Muscle layer of colon (tissue), 2 donors: Measurements from ENCODE around the gene FOLR1.
"Not testable (repeated sequence)": the region's sequence is repeated elsewhere in the genome, so short reads cannot be mapped to it uniquely, and the experiment has no call there.

ENCODE experiments used
- H3K27ac ChIP-seq: one replicate; pipeline ENCODE4 v1.7.0; 2013; ENCODE audit warnings: low read depth, mild to moderate bottlenecking, low read length, moderate library complexity
- H3K27me3 ChIP-seq, 2 donors: one replicate each; pipeline ENCODE4 v1.7.0; 2013; ENCODE audit warnings: low read length in 2 of 2, mild to moderate bottlenecking in 2 of 2; ENCODE audit not compliant: insufficient read depth in 2 of 2, control insufficient read depth in 1 of 2
- H3K36me3 ChIP-seq: one replicate; pipeline ENCODE4 v1.7.0; 2013; ENCODE audit warnings: mild to moderate bottlenecking, low read length; ENCODE audit not compliant: insufficient read depth
- H3K4me1 ChIP-seq: one replicate; pipeline ENCODE4 v1.7.0; 2013; ENCODE audit warnings: mild to moderate bottlenecking, low read length; ENCODE audit not compliant: insufficient read depth
- H3K4me3 ChIP-seq, 2 donors: one replicate each; pipeline ENCODE4 v1.7.0; 2013; ENCODE audit warnings: low read length in 2 of 2, low read depth in 1 of 2, mild to moderate bottlenecking in 1 of 2, moderate library complexity in 1 of 2
- H3K9ac ChIP-seq: one replicate; pipeline ENCODE4 v1.7.0; 2013; ENCODE audit warnings: low read length
- H3K9me3 ChIP-seq: one replicate; pipeline ENCODE4 v1.7.0; 2013; ENCODE audit warnings: mild to moderate bottlenecking, low read length
- donor health status: abdominal sarcoma.
- donor health status: Adenocarcinoma of cecum.

FOLR1 gene

DNA sequence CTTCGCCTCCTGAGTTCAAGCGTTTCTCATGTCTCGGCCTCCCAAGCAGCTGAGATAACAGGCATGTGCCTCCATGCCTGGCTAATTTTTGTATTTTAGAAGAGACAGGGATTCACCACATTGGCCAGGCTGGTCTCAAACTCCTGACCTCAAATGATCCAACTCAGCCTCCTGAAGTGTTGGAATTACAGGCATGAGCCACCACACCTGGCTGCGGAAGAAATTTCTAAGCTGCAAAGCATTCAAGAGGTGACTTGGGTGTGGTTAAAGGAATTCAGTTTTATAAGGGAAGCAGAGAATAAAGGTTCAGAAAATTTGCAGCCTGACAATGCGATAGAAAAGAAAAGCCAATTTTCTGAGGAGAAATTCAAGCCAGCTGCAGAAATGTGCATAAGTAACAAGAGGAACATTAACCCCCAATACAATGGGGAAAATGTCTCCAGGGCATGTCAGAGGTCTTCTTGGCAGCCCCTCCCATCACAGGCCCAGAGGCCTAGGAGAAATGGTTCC is 22.8 kb upstream of the FOLR1 start:
- not testable (repeated sequence) for H3K9me3 ChIP-seq, H3K9ac ChIP-seq, H3K27ac ChIP-seq, H3K36me3 ChIP-seq, H3K4me3 ChIP-seq, H3K27me3 ChIP-seq, H3K4me1 ChIP-seq

DNA sequence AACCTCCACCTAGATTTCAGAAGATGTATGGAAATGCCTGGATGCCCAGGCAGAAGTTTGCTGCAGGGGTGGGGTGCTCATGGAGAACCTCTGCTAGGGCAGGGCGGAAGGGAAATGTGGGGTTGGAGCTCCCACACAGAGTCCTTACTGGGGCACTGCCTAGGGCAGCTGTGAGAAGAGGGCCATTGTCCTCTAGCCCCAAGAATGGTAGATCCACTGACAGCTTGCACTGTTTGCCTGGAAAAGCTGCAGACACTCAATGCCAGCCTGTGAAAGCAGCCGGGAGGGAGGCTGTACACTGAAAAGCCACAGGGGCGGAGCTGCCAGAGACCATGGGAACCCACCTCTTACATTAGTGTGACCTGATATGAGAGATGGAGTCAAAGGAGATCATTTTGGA is 22.2 kb upstream of the FOLR1 start:
- not testable (repeated sequence) for H3K27ac ChIP-seq

DNA sequence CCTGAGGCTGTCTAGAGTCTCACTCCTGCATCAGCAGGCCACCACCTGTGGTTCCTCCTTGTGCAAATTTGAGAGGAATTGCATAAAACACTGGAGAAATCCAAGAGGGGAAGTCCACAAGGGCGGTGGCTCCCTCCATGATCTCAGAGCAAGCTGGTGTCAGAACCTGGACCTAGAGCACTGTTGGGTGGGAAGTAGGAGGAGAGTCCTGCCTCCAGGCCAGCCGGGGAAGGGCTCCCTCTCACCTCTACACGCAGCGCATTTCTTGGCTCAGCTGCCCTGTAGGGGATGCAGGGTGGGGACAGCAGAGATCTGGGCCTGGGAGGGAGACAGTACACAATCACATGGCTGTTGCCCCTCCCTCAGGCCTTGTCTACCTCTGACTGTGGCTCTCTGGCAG is 19.9 kb upstream of the FOLR1 start:
- not testable (repeated sequence) for H3K36me3 ChIP-seq, H3K9ac ChIP-seq, H3K27ac ChIP-seq, H3K4me1 ChIP-seq, H3K4me3 ChIP-seq, H3K9me3 ChIP-seq, H3K27me3 ChIP-seq

More for the DNA sequence above, 22.2 kb upstream of the FOLR1 start:
- H3K4me3 ChIP-seq, H3K4me1 ChIP-seq, H3K9ac ChIP-seq, H3K27me3 ChIP-seq, H3K36me3 ChIP-seq, H3K9me3 ChIP-seq: not testable (repeated sequence)

DNA sequence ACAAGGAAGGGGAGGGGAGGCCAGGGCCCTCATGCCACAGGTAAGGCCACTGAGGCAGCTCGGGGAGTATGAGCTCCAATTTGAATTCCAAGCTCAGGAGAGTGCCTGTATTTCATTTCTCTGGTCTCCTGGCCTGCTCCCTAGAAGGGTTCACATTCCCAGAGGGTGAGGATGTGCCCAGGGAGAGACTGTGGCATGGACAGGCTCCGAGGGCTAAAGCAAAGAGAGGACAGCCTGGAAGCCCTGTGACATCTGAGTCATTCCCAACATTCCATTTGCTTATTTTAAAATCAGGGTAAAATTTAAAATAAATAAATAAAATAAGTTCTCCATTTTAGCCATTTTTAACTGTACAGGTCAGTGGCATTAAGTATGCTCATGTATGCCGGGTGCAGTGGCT is 18.6 kb upstream of the FOLR1 start:
- Histone ChIP-seq H3K36me3 (no peaks in the 10 kb centered on the region), H3K4me1 (no peaks in the 10 kb centered on the region), H3K9me3 (no peaks in the 10 kb centered on the region), H3K9ac (no peak overlapping the region), H3K27me3 (no peaks in the 10 kb centered on the region), H3K4me3 (no peak overlapping the region), H3K27ac (no peak overlapping the region)

DNA sequence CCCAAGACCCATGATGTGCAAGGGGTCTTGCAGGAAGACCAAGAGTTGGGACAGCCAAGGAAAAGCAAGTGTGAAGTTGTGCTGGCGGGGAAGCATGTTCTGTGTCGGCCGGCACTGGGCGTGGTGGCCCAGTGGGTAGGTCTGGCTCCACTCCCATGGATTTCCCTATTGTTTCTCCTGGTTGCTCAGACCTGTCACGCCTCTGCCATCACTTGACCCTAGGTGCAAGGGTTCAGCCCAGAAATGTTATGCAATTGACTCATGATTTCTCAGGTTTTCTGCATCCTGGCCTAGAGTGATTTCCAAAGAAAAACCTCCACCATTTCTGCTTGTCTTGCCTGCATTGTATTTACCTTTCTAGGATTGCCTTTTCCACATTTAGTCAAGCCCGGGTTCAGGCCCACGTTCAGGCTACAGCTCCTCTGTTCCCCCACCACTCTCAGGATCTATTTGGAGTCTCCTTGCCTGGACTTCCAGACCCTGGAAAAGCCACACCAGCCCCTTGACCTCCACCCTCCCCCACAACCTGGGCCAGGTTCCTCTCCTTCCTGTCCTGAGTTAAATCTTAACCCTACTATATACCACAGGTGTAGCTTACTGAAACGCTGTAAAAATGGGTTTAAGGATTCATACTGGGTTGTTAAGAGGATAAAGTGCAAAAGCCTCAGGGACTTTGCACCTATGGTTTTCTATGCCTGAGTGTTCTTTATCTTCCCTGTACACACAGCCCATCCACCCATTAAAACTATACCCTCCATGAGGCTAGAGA is 17.5 kb upstream of the FOLR1 start:
- Histone ChIP-seq H3K4me1 (no peaks in the 10 kb centered on the region), H3K27me3 (no peaks in the 10 kb centered on the region), H3K4me3 (no peak overlapping the region), H3K9ac (no peak overlapping the region), H3K27ac (no peak overlapping the region), H3K36me3 (no peaks in the 10 kb centered on the region), H3K9me3 (no peaks in the 10 kb centered on the region)

DNA sequence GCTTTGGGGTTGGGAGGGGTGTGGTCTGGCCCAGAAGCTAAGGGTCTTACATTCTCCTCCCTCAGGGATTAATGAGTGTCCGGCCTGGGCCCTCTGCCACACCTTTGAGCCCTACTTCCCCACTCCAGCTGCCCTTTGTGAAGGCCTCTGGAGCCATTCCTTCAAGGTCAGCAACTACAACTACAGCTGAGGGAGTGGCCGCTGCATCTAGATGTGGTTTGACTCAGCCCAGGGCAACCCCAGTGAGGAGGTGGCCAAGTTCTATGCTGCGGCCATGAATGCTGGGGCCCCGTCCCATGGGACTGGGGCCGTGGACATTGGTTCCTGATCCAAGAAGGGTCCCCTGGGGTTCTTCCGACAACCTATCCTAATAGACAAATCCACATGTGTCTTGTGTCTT is 14.3 kb upstream of the FOLR1 start:
- H3K4me3 ChIP-seq = no peak overlapping the region
- H3K36me3 ChIP-seq = no peaks in the 10 kb centered on the region
- no peaks in the 10 kb centered on the region for H3K4me1 ChIP-seq
- H3K9me3 ChIP-seq = no peaks in the 10 kb centered on the region
- no peak overlapping the region for H3K27ac ChIP-seq
- H3K9ac ChIP-seq = no peak overlapping the region
- no peaks in the 10 kb centered on the region for H3K27me3 ChIP-seq

DNA sequence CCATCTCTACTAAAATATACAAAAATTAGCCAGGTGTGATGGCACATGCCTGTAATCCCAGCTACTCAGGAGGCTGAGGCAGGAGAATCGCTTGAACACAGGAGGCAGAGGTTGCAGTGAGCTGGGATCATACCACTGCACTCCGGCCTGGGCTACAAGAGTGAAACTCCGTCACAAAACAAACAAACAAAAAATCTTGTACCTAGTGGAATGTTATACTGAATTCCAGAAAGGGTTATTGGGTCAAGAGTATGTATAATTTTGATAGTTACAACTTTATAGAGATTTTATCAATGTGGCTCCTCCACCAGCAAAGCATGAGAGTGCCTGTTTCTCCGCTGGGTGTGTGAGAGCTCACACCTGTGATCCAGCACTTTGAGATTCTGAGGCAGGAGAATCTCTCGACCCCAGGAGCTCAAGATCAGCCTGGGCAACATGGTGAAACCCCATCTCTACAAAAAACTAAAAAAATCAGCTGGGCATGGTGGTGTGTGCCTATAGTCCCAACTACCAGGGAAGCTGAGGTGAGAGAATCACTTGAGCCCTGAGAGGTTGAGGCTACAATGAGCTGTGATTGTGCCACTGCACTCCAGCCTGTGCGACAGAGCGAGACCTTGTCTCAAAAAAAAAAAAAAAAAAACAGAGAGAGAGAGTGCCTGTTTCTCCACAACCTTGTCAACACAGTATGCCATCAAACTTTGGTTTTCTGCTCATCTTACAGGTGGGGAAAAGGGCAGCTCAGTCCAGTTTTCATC is 12.7 kb upstream of the FOLR1 start:
- no peak overlapping the region for H3K9ac ChIP-seq
- no peaks in the 10 kb centered on the region for H3K4me1 ChIP-seq
- no peaks in the 10 kb centered on the region for H3K27me3 ChIP-seq
- H3K4me3 ChIP-seq = no peak overlapping the region
- H3K36me3 ChIP-seq = no peaks in the 10 kb centered on the region
- no peak overlapping the region for H3K27ac ChIP-seq
- H3K9me3 ChIP-seq = no peaks in the 10 kb centered on the region

DNA sequence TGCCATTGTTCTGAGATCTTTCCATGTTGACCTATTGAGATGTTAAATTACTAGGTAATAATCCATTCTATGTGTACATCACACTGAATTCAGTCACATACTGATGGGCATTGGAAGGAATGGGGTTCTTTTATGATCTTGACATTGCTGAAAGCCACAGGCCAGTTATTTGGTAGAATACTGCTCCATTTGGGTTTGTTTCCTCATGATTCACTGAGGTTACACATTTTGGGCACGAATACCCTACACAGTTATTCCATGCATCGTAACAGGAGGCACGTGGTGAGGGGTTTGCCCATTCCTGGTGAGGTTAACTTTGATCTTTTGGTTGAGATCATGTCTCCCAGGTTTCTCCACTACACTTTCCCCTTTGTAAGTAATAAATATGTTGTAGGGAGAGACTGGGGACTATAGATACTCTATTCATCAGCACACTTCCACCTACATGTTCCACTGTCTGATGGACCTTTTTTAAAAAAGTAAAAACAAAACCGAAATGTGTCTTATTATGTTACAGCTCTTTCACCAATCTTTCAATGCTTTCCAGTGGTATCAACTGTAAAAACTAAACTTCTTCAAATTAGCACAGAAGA is 12.0 kb upstream of the FOLR1 start:
- Histone ChIP-seq H3K4me1 (no peaks in the 10 kb centered on the region), H3K9ac (no peak overlapping the region), H3K27ac (no peak overlapping the region), H3K9me3 (no peaks in the 10 kb centered on the region), H3K4me3 (no peak overlapping the region), H3K27me3 (no peaks in the 10 kb centered on the region), H3K36me3 (no peaks in the 10 kb centered on the region)

DNA sequence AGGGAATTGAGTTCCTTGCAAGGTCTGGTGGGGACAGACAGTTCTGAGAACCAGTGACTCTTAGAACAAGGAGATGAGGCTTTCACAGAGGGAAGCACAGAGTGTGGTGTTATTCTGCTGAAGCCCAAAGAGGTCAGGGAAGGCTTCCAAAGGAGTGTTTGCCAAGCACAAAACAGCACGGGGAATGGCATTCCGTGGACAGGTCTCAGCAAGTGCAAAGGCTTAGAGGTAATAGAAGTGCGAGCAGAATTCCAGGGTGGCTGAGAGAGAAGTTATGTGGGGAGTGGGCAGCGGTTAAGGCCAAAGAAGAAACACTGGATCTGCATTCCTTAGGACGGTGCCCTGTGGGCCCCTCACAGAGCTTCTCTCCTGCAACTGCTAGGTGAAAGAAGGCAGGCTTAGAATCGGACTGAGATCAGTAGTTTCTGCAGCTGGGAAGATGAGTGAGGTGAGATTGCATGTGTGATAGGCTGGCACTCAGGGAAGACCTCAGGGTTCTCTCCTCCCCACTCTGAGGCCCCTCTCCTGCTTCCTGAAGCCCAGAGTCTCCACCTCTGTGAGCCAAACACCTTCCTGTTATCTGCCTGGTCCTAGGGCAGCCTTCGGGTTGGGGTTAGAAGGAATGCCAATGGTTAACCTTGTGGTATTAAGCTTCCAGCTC is 10.9 kb upstream of the FOLR1 start:
- not testable (repeated sequence) for H3K4me3 ChIP-seq, H3K4me1 ChIP-seq, H3K9me3 ChIP-seq

DNA sequence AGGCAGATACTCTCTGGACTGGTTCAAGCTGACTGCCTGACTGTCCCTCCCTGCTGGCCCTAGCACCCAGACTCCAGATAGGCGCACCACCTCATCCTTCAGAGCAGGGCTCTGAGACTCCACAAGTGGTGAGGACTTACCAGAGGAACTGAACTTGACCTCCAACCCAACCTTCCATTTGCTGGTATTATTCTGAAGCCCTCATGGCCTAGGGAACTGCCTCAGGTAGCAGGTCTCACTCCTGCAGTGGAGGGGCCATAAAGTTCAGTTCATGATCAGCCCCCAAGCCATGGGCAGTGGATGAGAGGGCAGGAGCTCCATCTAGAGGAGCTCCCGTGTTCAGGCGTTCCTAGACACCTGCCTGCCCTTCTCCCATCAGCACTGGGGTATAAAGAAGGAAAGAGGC is 10.4 kb upstream of the FOLR1 start:
- not testable (repeated sequence) for H3K36me3 ChIP-seq, H3K9me3 ChIP-seq, H3K27me3 ChIP-seq, H3K27ac ChIP-seq, H3K4me1 ChIP-seq, H3K9ac ChIP-seq, H3K4me3 ChIP-seq

More for the DNA sequence above, 10.9 kb upstream of the FOLR1 start:
- not testable (repeated sequence) for H3K9ac ChIP-seq, H3K27me3 ChIP-seq, H3K36me3 ChIP-seq, H3K27ac ChIP-seq

DNA sequence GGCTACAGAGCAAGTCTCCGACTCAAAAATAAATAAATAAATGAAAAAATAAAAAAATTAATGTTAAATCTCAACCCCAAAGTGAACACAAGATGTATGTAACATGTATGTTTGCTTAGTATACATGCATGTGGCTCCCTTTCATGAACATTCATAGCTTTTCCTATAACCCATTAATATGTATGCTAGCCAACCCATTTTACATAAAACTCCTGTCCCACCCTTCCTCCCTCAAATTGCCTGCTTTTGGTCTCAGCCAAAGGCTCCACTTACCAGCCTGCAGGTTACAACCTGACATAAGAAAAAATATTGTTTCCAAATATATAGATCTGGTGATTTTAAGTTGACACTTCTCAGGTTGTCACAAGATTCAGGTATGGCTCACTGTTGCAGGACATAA is 3.7 kb upstream of the FOLR1 start:
- Histone ChIP-seq H3K9me3 (no peaks in the 10 kb centered on the region), H3K27me3 (no peaks in the 10 kb centered on the region), H3K36me3 (no peaks in the 10 kb centered on the region), H3K27ac (no peak overlapping the region), H3K4me1 (peaks cover 4% of the 10 kb centered on the region), H3K9ac (no peak overlapping the region), H3K4me3 (no peak overlapping the region)
